ENCODE results near the gene SHC1.
A peak's percentile ranks its signal among the peaks of the same experiment; 100 is the strongest.

Gene SHC1

GRCh38 chr1:155002464-155003226, 32.1 kb upstream of the SHC1 start, which contains the start of gene ZBTB7B (continued):
- TF ChIP-seq ZNF18 (tag by site-specific recombination; IDR thresholded peaks at IDR 0.05) (no peak), KLF10 (tag by site-specific recombination; IDR thresholded peaks at IDR 0.05) (no peak), ZNF777 (tag by site-specific recombination; IDR thresholded peaks at IDR 0.05; ENCODE audit: borderline replicate concordance) (peak; percentile 59; the same call in 1 of the 2 replicates), REPIN1 (tag by site-specific recombination; IDR thresholded peaks at IDR 0.05; ENCODE audit: low read depth) (no peak), SP2 (tag by site-specific recombination; IDR thresholded peaks at IDR 0.05) (no peak), ZNF24 (tag by site-specific recombination; IDR thresholded peaks at IDR 0.05) (0 out of 2 replicates have a peak, but pooled peaks have one; percentile 12), ZNF670 (tag by site-specific recombination; IDR thresholded peaks at IDR 0.05; ENCODE audit: low read depth) (no peak), ZNF48 (tag by site-specific recombination; IDR thresholded peaks at IDR 0.05) (no peak), PRDM4 (tag by site-specific recombination; IDR thresholded peaks at IDR 0.05) (no peak), PRDM1 (tag by site-specific recombination; IDR thresholded peaks at IDR 0.05) (no peak), ZNF830 (tag by site-specific recombination; IDR thresholded peaks at IDR 0.05; ENCODE audit: low read depth) (no peak), ZNF530 (tag by site-specific recombination; IDR thresholded peaks at IDR 0.05; ENCODE audit: low read depth) (no peak), ZNF600 (tag by site-specific recombination; IDR thresholded peaks at IDR 0.05) (0 out of 2 replicates have a peak, but pooled peaks have one; percentile 8), ZNF580 (tag by site-specific recombination; IDR thresholded peaks at IDR 0.05) (no peak), REST (tag by site-specific recombination; IDR thresholded peaks at IDR 0.05) (0 out of 2 replicates have a peak, but pooled peaks have one; percentile 13), ZNF324 (tag by site-specific recombination; IDR thresholded peaks at IDR 0.05) (no peak), TSHZ1 (tag by site-specific recombination; IDR thresholded peaks at IDR 0.05; ENCODE audit: borderline replicate concordance) (no peak), ZBTB17 (tag by site-specific recombination; IDR thresholded peaks at IDR 0.05) (no peak), ZNF692 (tag by site-specific recombination; IDR thresholded peaks at IDR 0.05) (no peak), PRDM10 (tag by site-specific recombination; IDR thresholded peaks at IDR 0.05) (no peak; the same call in 1 of the 2 replicates), SP7 (tag by site-specific recombination; IDR thresholded peaks at IDR 0.05) (no peak), GLIS1 (tag by site-specific recombination; IDR thresholded peaks at IDR 0.05) (no peak)

All from HEK293 (cell line).